Nephron (organoid): ENCODE measurements around the gene EPN1.
A peak's percentile ranks its signal among the peaks of the same experiment; 100 is the strongest.

Experiments used
- H3K27ac Mint-ChIP-seq, 3 experiments: 2 replicates each; pipeline ENCODE4 v1.8.0; 2020; ENCODE audit warnings: mixed read lengths in 3 of 3, mild to moderate bottlenecking in 2 of 3, moderate library complexity in 1 of 3
- H3K27me3 Mint-ChIP-seq: 2 replicates; pipeline ENCODE4 v1.8.0; 2021; ENCODE audit warnings: low read depth, mild to moderate bottlenecking, moderate library complexity, mixed read lengths
- H3K36me3 Mint-ChIP-seq: 2 replicates; pipeline ENCODE4 v1.8.0; 2020; ENCODE audit warnings: low read depth, mixed read lengths
- H3K4me1 Mint-ChIP-seq: 2 replicates; pipeline ENCODE4 v1.8.0; 2020; ENCODE audit warnings: mixed read lengths
- H3K4me3 Mint-ChIP-seq, 3 experiments: 2 replicates each; pipeline ENCODE4 v1.8.0; 2020; ENCODE audit warnings: mild to moderate bottlenecking in 3 of 3, mixed read lengths in 3 of 3, moderate library complexity in 2 of 3
- H3K9me3 Mint-ChIP-seq: 2 replicates; pipeline ENCODE4 v1.8.0; 2020; ENCODE audit warnings: mixed read lengths
- CTCF ChIP-seq, 3 experiments: fragments of 200-600 bp; sonication (generic); IDR thresholded peaks; one replicate each; pipeline ENCODE4 v1.5.0; 2021; ENCODE audit warnings: antibody characterized with exemption in 3 of 3; ENCODE audit not compliant: unreplicated experiment in 3 of 3

EPN1 gene

DNA sequence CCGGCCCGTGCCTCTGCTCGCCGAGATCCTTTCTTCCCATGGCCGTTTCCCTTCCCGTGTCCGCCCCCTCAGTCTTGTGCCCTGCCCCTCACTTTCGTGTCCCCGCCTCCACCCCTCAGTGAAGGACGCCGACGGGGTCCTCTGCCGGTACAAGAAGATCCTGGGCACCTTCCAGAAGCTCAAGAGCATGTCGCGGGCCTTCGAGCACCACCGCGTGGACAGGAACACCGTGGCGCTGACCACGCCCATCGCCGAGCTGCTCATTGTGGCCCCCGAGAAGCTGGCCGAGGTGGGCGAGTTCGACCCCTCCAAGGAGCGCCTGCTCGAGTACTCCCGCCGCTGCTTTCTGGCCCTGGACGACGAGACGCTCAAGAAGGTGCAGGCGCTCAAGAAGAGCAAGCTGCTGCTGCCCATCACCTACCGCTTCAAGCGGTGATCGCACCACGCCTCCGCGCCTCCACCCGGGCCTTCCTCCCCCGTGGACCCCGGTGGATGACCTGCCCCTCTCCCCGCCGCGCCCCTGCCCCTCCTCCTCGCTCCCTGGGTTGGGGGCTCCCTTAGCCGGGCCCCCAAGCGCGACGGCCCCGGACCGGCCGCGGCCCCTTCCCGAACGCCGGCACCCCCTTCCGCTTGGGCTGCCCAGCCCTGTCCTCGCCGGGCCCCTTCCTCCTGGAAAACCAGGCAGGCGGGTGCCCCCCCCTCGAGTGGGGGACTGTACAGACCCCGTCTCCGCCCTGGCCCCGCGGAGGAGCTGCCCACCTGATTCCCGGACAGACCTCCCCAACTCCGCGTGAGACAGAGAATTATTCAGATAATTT, 22.5 kb upstream of the EPN1 start:
- no peak overlapping the region for H3K27ac Mint-ChIP-seq
- peak overlapping the region; percentile 24 to 44 (median 41) for H3K4me3 Mint-ChIP-seq
- no peaks in the 10 kb centered on the region for H3K9me3 Mint-ChIP-seq
- peaks cover 39% of the 10 kb centered on the region for H3K4me1 Mint-ChIP-seq
- peaks cover 11% of the 10 kb centered on the region for H3K36me3 Mint-ChIP-seq
- TF ChIP-seq CTCF (IDR thresholded peaks at IDR 0.05; ENCODE audit: unreplicated experiment in 3 of 3): no peak
- no peaks in the 10 kb centered on the region for H3K27me3 Mint-ChIP-seq

DNA sequence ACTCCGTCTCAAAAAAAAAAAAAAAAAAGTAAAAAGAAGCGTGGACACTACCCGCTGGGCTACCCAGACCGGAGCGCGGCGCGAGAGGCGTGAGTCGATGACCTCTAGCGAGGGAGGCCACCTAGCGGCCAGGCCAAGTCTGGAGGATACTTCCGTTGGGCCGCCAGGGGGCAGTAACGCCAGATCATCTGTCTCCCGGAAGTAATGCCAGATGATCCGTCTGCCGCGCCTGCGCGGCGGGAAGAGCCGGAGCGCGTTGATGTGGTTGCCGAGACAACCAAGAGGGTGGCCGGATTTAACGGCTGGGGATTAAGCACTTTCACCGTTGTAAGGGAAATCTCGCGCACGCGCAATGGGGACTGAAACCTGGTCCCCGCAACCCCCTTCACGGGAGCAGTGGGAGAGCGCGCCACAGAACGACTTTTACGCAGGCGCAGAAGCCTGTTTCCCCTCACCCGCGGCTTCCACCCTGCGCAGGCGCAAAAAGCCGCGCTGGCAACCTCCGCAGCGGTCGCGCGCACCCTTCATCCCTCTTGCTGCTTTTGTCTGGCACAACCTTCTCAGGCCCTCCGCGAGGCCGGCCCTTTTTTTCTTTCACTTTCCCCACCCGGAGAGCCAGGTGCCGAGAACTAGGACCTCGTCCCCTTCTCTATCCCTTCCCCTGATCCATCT, 21.2 kb upstream of the EPN1 start:
- H3K36me3 Mint-ChIP-seq: peaks cover 16% of the 10 kb centered on the region
- H3K4me1 Mint-ChIP-seq: peaks cover 40% of the 10 kb centered on the region
- no peaks in the 10 kb centered on the region for H3K9me3 Mint-ChIP-seq
- TF ChIP-seq CTCF (IDR thresholded peaks at IDR 0.05; ENCODE audit: unreplicated experiment in 3 of 3): peak; percentile 99 to 100 (median 100)
- H3K27me3 Mint-ChIP-seq: no peaks in the 10 kb centered on the region
- peak overlapping the region; percentile 91 to 93 (median 92) for H3K4me3 Mint-ChIP-seq
- H3K27ac Mint-ChIP-seq: peak overlapping the region; percentile 98 to 99 (median 99)

GRCh38 chr19:55654323-55654867, 20.6 kb upstream of the EPN1 start:
- Mint-ChIP-seq H3K9me3 (no peaks in the 10 kb centered on the region), H3K27ac (peak overlapping the region; percentile 98 to 99 (median 99)), H3K4me3 (peak overlapping the region; percentile 91 to 93 (median 92)), H3K4me1 (peaks cover 42% of the 10 kb centered on the region), H3K27me3 (peaks cover 1% of the 10 kb centered on the region), H3K36me3 (peaks cover 18% of the 10 kb centered on the region)
- TF ChIP-seq CTCF (IDR thresholded peaks at IDR 0.05; ENCODE audit: unreplicated experiment in 3 of 3): no peak

- no peak for TF ChIP-seq CTCF (IDR thresholded peaks at IDR 0.05; ENCODE audit: unreplicated experiment in 3 of 3)
- Mint-ChIP-seq H3K9me3 (no peaks in the 10 kb centered on the region), H3K27me3 (peaks cover 5% of the 10 kb centered on the region), H3K27ac (peak within 1 kb of the TSS; percentile 98 to 99 (median 99)), H3K4me3 (peak within 1 kb of the TSS; percentile 91 to 93 (median 92)), H3K36me3 (peaks cover 21% of the 10 kb centered on the region), H3K4me1 (peaks cover 41% of the 10 kb centered on the region)
These were observed 20.0 kb upstream of the EPN1 start, which contains the start of gene U2AF2 for GRCh38 chr19:55654868-55655647. Gene U2AF2, plus strand, starts transcription at chr19:55655035. Its CDS starts 70 bp downstream, at chr19:55655105.

- Mint-ChIP-seq H3K9me3 (no peaks in the 10 kb centered on the region), H3K27me3 (peaks cover 5% of the 10 kb centered on the region), H3K4me1 (peaks cover 35% of the 10 kb centered on the region), H3K4me3 (peak overlapping the region; percentile 91 to 93 (median 92)), H3K27ac (peak overlapping the region; percentile 98 to 99 (median 99)), H3K36me3 (peaks cover 18% of the 10 kb centered on the region)
- TF ChIP-seq CTCF (IDR thresholded peaks at IDR 0.05; ENCODE audit: unreplicated experiment in 3 of 3): no peak
These were observed 19.4 kb upstream of the EPN1 start for GRCh38 chr19:55655648-55656040.
